ENCODE measurements around the gene LRRC56.
A peak's percentile ranks its signal among the peaks of the same experiment; 100 is the strongest.

LRRC56 gene

GRCh38 chr11:520428-521176 is 16.7 kb upstream of the LRRC56 start:
- no peak for DNase-seq (ENCODE audit: low spot score)

DNA sequence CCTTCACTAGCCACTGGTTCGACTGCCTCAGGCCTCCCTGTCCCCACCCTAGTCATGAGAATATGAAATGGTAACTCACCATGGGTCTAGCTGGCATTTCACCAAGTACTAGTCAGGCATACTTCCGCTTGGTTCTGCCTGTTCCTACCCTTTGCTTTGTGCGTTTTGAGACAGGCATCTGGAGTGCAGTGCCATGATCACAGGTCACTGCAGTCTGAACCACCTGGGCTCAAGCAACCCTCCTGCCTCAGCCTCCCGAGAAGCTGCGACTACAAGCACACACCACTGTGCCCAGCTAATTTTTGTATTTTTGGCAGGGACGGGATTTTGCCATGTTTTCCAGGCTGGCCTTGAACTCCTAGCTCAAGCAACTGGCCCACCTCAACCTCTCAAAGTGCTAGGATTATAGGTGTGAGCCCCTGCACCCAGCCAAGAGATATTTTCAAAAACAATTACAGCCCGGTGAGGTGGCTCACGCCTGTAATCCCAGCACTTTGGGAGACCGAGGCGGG is 16.1 kb upstream of the LRRC56 start:
- no peak for DNase-seq (ENCODE audit: low spot score)

GRCh38 chr11:526192-526591 is 11.1 kb upstream of the LRRC56 start:
- DNase-seq (ENCODE audit: low spot score), result no peak

- DNase-seq (ENCODE audit: low spot score), result no peak
Observed at GRCh38 chr11:528166-528814, 9.0 kb upstream of the LRRC56 start.

GRCh38 chr11:528815-529727 is 8.3 kb upstream of the LRRC56 start:
- no peak for DNase-seq (ENCODE audit: low spot score)

GRCh38 chr11:529728-530411 is 7.5 kb upstream of the LRRC56 start:
- DNase-seq (ENCODE audit: low spot score), result no peak

GRCh38 chr11:530960-531831 is 6.1 kb upstream of the LRRC56 start:
- DNase-seq (ENCODE audit: low spot score), result no peak

DNA sequence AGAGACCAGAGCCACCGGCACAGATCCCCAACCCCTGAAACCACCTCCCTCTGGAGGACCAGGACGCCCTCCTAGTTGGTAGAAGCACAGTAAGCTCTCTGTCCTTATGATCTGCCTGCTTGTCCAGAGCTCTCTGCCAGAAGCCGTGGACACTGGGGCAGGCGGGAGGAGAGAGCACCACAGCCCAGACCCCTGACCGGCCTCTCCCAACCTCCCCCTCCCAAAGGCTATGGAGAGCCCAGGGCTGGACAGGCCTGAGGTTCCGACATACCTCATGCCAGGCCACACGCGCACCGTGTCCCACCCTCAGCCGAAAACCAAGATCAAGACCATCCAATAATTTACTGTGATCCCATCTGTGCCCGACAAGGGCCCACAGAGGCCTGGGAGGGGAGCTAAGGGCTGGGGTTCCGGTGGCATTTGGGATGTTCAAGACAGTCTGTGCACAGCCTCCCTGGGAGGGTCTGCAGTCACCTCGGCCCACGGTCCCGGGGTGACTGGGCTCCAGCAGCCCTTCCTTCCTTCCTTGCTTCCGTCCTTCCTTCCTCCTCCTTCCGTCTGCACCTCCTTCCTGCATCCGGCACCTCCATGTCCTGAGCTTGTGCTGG is 5.3 kb upstream of the LRRC56 start:
- DNase-seq (ENCODE audit: low spot score), result no peak

- no peak for DNase-seq (ENCODE audit: low spot score)
Observed at GRCh38 chr11:532527-532985, 4.8 kb upstream of the LRRC56 start.

- no peak for DNase-seq (ENCODE audit: low spot score)
Observed at GRCh38 chr11:532986-533585, 4.2 kb upstream of the LRRC56 start.

DNA sequence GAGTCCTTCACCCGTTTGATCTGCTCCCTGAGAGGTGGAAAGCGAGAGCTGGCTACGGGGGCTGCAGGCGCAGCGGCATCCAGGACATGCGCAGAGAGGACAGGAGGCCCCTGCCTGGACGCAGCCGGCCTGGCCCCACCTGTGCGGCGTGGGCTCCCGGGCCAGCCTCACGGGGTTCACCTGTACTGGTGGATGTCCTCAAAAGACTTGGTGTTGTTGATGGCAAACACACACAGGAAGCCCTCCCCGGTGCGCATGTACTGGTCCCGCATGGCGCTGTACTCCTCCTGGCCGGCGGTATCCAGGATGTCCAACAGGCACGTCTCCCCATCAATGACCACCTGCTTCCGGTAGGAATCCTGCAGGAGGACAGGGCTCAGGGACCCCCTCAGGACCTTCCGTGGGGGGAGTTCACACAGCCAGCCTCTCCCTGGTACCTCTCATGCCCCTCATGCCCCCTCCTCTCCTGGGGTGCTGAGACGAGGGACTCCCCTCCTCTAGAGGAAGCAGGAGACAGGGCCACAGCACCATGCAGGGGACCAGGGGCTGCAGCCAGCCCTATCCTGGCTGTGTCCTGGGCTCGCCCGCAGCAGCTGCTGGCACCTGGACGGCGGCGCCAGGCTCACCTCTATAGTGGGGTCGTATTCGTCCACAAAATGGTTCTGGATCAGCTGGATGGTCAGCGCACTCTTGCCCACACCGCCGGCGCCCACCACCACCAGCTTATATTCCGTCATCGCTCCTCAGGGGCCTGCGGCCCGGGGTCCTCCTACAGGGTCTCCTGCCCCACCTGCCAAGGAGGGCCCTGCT is 3.5 kb upstream of the LRRC56 start:
- no peak for DNase-seq (ENCODE audit: low spot score)

DNA sequence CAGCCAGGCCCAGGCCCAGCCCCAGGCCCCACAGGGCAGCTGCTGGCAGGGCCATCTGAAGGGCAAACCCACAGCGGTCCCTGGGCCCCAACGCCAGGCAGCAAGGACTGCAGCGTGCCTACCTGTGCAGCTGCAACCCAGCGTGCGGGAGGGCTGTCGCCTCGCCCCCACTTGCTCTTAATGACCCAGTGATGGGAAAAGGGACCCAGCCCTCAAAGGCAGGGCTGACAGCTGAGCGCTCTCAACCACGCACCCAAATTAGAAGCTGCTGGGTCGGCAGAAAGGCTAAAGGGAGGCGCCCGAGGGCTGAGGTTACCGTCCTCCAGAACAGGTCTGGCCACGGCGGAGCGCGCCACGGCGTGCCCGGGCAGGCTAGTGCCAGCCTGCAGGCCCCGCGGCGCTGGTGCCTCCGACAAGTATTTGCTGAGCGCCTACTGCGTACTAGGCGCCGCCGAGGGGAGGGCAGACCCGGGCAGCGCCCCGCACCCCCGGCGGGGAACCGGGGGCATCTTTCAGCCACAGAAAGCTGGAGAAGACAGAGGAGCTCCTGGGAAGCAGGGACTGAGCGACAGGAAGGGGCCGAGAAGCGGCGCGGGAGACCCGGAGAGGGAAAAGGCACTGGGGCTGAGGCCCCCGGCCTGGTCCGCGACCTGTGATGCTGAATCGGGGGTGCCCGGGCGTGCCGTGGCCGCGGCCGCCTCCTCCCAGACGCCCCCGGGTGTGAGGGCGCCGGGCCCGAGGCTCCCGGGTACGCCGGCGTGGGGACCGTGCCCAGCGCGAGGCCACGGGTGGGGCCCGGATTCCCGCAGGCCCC is 2.7 kb upstream of the LRRC56 start:
- peak; percentile 64 for DNase-seq (ENCODE audit: low spot score)

- DNase-seq (ENCODE audit: low spot score), result no peak
Observed at GRCh38 chr11:535210-535518, 2.2 kb upstream of the LRRC56 start.

DNA sequence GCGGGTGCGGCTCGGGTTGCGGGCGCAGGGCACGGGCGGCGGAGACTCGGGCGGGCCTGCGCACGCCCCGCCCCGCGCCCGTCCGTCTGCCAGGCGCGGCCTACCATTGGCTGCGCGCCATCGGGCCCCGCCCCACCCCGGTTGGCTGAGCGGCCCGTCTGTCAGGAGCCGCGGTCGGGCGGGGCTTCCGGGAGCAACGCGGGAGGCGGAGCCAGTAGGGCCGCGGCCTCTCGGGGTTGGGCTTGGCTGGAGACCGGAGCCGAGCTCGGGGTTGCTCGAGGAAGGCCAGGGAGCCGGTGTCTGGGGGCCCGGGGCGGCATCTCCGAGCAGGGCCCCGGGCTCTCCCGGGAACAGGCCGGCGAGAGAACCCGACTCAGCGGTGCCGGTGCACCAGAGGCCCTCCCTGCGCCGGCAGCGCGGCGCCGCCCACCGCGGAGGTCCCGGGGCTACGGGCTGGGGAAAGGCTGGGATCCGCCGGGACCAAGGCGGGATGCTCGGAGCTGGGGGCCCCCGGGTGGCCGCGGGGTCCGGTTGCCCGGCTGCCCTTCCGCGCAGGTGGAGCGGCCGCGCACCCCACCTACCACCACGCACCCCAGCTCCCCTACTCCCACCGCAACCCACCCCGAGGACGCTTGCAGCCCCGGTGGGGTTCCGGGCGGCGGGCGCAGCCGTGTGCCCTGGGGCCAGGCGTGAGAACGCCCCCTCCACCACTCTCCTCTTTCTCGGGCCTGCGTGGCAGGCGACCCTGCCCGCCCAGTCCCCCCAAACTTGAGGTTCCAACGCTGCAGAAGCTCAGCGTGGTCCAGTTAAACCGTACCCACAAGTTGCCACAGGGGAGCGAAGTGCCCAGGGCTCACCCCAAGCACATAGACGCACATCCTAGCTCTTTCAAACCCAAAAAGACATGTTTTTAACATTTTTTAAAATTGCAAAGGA is 1.5 kb upstream of the LRRC56 start, which contains the start of gene HRAS:
HRAS (minus strand) TSS at position 58 of the 936 bp plus-strand sequence.
- DNase-seq (ENCODE audit: low spot score), result peak; percentile 100

DNA sequence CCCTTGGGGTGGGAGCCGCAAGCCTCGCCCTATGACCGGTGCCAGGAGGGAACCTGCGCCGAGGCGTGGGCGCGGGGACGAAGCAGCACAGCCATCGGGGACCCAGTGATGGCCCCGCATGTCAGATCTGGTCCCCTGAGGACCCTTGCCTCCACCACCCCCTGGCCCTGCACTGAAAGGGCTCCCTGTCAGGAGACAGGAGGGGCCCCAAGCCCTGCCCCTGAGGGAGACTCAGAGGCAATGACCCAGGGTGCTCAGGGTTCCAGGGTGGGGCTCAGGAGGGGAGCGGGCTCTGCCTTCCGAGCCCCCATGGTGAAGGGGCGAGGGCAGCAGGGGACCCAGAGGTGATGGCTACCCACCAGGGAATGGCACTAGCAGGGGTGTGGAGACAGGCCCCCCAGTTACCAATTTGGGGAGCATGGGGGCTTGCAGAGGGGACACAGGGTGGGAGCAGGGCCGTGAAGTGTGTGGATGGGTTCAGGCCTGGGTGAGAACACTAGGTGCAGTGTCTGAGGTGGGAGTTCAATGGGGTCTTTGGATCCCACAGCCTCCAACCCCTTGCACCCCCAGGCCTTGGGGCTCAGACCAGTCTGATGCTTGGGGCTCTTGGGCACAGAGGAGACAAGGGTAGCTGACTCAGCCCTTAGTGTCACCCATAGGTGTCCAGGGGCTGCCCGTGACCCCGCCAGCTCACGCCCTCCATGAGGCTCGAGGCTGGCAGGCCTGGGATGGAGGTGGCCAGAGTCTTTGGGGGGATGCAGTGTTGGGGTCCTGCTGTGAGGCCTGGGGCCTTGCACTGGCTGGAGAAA is 499 bp downstream of the LRRC56 start:
- DNase-seq (ENCODE audit: low spot score), result no peak

DNA sequence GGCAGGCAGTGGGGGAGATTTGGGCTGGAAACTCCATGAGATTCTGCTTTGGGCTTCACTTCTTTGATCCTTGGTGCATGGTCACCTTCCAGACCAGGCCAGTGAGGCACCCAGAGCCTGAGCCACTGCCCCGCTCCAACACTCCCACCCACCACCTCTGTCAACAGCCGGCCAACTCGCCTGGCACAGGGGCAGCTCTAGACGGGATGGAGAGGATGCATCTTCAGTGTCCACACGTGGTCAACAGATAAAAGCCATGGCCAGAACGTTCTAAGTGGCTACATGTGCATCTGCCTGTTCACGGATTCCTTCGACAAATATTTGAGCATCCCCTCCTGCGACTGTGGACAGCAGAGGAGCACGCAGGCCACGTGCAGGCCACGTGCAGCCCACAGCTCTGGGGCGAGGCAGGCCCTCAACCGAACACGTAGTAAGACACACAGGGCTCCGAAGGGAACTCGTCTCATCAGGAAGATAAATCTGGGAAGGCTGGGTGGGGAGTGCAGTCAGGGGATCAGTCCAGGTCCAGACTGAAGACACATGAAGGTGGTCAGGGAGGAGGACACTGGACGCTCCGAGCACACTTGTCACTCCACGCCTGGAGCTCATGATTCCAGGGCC is 1.2 kb downstream of the LRRC56 start:
- DNase-seq (ENCODE audit: low spot score), result no peak
